ENCODE measurements around the gene CMBL.
A peak's percentile ranks its signal among the peaks of the same experiment; 100 is the strongest.
"Not testable (repeated sequence)": the region's sequence is repeated elsewhere in the genome, so short reads cannot be mapped to it uniquely, and the experiment has no call there.

The CMBL gene

GRCh38 chr5:10253390-10253789 is 54.3 kb downstream of the CMBL start:
- no peak for DNase-seq

GRCh38 chr5:10251405-10251804 is 56.3 kb downstream of the CMBL start:
- DNase-seq, result no peak

DNA sequence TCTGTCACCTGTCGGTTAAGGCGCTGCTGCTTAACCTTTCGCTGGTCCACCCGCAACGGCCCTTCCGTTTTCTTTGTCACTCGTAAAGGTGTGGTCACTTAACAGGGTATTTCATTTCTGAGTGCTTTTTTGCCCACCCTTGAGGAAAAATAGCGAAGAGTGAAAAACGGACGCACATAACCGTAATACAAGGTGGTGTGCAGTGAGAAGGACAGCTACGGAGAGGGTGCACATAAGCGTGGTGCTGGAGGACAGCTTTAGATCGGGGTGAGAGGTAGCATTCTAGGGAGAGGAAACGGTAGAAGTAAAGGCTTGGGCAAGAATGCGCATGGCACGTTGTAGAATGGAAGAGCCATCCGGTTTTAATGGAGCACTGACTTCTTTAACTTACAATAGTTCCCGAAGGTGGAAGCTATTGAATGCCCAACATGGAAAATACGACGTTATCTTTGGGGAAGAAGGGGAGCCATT is 56.9 kb downstream of the CMBL start:
- no peak for DNase-seq

GRCh38 chr5:10249948-10250805 is 57.5 kb downstream of the CMBL start, which contains the start of gene CCT5:
Gene CCT5 (plus strand): TSS chr5:10250280. CDS start chr5:10250341, 61 bp downstream.
- DNase-seq, result peak; percentile 97

GRCh38 chr5:10248378-10249260 is 59.1 kb downstream of the CMBL start:
- DNase-seq, result no peak

DNA sequence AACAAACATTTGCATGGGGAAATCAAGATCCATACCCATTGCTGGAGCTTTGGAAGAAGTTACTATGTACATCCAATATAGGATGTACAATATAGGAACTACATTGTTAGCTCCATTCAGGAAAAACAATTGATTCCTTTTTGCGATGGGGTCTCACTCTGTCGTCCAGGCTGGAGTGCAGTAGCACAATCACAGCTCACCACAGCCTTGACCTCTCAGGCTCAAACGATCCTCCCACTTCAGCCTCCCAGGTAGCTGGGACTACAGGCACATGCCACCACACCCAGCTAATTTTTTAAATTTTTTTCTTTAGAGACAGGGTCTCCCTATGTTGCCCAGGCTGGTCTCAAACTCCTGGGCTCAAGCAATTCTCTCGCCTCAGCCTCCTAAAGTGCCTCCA is 60.5 kb downstream of the CMBL start:
- not testable (repeated sequence) for DNase-seq

GRCh38 chr5:10246761-10247160 is 60.9 kb downstream of the CMBL start:
- DNase-seq, result no peak

GRCh38 chr5:10244342-10244944 is 63.3 kb downstream of the CMBL start:
- DNase-seq, result no peak

- DNase-seq, result no peak
These were observed 64.0 kb downstream of the CMBL start for GRCh38 chr5:10243660-10244240.

DNA sequence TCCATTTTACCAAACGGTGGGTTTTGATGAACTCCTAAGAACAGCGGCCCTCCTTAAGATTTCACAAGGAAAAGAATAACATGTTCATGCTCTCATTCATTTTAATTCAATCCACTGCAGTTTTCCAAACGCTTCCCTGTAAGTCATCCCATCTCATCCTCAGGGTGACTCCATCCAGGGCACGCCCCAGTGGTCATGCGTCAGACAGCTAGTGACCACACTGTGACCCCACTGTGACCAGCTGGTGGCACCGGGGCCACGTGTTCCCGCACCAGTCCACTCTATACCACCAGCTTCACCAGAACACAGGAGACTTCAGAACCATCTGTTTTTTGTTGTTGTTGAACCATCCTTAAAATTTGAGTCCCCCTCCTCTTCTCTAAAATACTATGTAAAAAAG is 72.4 kb downstream of the CMBL start:
- DNase-seq, result no peak

- no peak for DNase-seq
These were observed 74.2 kb downstream of the CMBL start for GRCh38 chr5:10233505-10233904.

DNA sequence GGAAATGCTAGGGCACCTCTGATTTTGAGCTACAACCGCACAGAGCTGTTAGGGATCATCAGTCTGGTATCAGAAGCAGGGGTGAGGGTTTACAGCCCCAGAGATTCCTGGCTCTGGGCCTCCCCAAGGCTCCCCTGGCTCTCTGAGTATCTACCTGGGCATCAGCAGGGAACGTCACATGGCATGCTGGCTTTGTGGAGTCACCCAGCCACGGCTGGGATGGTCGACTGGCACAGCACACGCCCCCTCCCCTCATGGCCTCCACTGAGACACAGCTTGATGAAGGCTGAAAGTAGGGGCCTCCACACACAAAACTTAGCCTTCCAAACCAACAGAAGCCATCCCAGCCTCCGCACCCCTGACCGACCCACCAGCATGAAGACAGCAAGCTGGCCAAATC is 74.7 kb downstream of the CMBL start:
- DNase-seq, result no peak

- no peak for DNase-seq
These were observed 75.3 kb downstream of the CMBL start for GRCh38 chr5:10232386-10232785.

DNA sequence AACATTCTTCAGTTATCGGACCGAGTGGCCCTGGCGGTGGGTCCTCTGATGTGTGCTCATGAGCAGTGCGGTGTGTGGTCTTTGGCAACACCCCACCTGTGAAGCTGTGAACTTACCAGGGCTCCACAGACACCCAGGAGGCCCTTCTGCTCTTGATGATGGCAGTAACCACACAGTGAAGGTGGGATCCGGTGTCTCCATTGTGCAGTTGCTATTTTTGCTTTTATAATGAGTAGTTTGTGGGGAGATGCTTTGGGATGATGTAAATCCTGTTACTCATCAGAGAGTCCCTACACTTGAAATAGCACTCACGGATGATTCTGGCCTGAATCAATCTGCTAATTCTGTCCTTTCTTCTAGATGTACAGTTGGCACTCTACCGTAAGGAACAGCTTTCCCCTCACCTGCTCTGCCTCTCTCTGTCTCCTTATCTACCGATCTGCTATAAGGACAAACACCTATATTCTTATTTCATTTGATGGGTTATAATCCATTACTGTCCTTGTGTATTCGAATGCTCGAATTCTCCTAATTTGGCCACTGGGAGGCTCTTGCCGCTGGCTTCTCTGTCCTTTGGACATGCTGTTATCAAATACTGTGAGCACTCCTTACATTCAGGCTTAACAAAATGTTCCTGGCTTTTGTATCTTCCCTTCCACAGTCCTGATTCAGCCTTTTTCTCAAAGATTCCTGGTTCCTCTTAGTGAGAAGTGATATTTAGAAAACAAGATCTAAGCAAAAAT is 78.2 kb downstream of the CMBL start:
- no peak for DNase-seq

DNA sequence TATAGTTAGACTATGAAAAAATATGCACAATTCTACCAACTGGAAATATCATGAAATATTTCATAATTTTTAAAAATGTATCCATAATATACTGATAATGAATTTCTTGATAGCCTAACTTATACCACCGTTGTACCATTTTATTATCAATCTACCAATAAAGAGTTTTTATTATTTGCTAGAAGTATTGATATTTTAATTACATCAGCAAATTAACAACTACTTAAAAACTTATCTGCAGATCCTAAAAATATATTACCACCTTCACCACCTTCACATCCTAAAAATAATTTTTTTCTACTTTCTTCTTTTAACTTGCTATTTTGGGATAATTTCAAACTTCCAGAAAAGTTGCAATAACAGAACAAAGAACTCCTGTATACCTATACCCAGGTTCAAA is 79.4 kb downstream of the CMBL start:
- no peak for DNase-seq

All from NCI-H1092 treated with DMSO at 0.1 percent for 48 hours (cell line).